Measurements from ENCODE around the gene MDK.
"Not testable (repeated sequence)": the region's sequence is repeated elsewhere in the genome, so short reads cannot be mapped to it uniquely, and the experiment has no call there.

MDK gene

DNA sequence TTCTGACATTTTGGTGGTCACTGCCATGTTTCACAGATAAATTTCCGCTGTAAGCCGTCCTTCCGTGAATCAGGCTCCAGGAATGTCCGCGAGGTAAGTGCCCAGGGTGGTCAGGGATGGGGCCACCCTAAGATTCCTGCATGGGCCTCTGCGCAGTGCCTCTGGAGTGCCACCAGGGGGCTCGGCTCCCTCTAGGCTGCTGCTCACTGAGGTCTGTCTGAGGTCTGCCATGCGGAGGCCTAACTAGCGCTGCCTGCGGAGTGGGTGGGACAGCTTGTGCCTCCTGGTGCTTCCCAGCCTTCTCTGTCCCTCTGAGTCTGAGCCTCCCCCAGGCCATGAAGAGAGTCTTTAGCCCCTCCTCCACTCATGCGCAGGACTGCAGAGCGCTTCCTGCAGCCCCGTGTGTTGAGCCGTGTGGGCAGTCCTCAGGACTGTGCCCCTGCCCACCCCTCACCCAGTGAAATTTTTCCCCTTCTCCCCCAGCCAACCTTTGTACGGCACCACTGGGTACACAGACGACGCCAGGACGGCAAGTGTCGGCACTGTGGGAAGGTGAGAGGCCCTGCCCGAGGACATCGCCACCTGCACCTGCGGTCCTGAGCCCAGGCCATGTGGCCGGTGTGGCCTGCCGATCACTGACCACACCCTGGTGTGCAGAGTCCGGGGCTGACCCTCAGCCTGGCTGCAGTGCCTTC is 11.9 kb upstream of the MDK start:
- DNase-seq, result peak; percentile 30

DNA sequence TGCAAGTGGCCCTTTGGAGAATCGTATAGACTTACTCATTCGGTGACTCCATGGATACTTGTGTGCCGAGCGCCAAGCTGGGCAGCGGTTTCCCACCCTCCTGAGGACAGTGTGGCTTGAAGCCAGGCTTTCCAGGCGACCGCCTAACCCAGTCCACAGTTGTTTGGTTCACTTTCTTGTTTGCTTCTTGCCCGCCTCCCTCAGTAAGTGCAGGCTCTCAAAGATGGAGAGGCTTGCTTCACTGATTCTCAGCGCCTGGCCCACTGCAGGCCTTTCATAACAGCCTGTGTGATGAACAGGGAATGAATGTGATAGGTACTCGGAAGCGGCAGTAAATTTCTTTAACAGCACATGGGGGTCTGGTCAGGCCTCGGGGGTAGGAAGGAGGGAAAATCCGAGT is 11.2 kb upstream of the MDK start:
- DNase-seq, result no peak

DNA sequence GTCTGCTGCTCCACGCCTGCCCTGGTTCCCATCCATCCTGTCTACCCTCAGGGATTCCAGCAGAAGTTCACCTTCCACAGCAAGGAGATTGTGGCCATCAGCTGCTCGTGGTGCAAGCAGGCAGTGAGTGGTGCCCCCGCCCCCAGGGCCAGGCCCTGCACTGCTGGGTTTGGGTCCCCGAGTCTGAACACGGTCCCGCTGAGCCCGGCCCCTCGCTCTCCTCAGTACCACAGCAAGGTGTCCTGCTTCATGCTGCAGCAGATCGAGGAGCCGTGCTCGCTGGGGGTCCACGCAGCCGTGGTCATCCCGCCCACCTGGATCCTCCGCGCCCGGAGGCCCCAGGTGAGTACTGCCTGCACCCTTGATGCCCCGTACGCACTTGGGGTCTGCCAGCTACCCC is 10.2 kb upstream of the MDK start:
- DNase-seq, result not testable (repeated sequence)

DNA sequence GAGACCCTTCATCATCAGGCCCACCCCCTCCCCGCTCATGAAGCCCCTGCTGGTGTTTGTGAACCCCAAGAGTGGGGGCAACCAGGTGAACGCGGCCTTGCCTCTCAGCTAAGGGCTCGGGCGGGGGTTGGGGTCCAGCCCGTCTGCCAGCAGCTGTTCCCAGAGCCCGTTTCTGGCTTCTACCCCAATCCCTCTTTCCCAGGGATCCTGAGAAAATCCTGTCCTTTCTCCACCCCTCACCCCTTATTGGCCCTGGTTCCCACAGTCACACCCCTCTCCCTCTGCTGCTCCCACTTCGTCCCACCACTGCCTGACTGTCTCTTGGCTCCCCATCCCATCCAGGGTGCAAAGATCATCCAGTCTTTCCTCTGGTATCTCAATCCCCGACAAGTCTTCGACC is 9.4 kb upstream of the MDK start:
- DNase-seq, result no peak

DNA sequence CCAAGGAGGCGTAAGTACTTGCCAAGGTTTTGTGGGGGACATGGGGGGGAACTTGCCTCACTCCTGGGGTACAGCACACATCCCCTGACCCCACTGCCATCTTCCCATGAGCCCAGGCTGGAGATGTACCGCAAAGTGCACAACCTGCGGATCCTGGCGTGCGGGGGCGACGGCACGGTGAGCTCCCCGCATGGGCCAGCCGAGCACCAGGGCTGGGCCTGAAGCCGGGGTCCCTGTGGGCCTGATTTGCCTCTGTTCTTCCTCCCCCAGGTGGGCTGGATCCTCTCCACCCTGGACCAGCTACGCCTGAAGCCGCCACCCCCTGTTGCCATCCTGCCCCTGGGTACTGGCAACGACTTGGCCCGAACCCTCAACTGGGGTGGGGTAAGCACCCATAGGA is 9.0 kb upstream of the MDK start:
- not testable (repeated sequence) for DNase-seq

DNA sequence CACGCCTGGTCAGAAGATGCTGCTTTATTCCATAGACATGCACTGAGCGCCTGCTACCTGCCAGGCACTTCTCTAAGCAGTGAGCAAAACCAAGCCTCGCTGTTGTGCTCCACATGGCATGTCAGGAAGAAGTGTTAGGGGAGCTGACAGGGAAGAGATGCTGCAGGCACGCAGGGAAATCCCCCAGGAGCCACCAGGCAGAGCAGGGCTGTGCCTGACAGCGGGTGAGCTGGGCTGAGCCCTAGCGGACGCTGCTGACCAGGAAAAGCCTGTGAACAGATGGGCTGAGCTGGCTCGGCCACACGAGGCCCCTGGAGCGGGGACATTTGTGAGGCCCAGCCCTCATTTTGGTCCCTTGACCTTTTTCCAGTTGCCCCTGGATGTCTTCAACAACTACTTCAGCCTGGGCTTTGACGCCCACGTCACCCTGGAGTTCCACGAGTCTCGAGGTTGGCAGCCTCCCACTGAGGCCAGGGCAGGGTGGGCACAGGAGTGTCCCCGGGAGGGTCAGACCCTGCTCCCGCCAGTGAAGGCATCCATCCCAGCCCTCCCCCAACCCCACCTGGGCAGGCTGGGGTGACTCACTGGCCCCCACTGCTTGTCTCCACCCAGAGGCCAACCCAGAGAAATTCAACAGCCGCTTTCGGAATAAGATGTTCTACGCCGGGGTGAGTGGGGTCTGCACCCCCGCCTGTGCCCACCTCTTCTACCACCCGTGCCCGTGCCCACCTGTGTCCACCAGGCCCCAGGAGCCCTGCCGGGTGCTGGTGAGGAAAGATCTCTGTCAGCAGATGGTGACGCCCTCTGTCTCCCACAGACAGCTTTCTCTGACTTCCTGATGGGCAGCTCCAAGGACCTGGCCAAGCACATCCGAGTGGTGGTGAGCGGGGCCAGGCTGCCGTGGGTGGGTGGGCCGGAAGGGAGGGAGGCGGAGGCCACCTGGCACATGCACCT is 7.4 kb upstream of the MDK start:
- DNase-seq, result no peak

DNA sequence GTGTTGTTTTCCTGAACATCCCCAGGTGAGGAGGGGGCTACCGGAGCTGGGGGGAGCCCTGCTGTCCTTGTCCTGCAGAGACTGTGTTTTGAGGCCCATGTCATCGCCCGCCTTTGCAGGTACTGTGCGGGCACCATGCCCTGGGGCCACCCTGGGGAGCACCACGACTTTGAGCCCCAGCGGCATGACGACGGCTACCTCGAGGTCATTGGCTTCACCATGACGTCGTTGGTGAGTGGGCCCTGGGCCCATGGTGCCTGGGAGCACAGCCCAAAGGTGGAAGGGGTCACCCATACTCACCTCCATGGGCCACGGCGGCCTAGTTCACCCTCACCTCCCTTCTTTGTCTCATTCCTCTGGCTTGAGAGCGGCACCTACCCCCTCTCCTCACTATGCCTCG is 6.7 kb upstream of the MDK start:
- DNase-seq, result no peak

DNA sequence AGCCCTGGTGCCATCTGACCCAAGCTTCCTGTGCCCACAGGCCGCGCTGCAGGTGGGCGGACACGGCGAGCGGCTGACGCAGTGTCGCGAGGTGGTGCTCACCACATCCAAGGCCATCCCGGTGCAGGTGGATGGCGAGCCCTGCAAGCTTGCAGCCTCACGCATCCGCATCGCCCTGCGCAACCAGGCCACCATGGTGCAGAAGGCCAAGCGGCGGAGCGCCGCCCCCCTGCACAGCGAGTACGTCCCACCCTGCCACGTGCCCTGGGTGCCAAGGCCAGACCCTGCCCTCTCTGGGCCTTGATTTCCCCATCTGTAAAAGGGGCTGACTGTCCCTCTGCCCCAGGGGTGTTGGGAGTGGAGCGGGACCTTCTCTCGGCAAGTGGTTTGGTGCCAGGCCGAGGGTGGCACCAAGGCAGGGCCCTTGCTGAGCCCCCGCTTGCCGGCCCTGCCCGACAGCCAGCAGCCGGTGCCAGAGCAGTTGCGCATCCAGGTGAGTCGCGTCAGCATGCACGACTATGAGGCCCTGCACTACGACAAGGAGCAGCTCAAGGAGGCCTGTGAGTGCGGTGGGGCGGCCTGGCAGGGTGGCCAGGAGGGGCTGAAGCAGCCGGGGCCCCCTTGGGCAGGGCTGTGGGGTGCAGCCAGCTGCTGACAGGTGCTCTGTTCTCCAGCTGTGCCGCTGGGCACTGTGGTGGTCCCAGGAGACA is 5.9 kb upstream of the MDK start:
- no peak for DNase-seq

DNA sequence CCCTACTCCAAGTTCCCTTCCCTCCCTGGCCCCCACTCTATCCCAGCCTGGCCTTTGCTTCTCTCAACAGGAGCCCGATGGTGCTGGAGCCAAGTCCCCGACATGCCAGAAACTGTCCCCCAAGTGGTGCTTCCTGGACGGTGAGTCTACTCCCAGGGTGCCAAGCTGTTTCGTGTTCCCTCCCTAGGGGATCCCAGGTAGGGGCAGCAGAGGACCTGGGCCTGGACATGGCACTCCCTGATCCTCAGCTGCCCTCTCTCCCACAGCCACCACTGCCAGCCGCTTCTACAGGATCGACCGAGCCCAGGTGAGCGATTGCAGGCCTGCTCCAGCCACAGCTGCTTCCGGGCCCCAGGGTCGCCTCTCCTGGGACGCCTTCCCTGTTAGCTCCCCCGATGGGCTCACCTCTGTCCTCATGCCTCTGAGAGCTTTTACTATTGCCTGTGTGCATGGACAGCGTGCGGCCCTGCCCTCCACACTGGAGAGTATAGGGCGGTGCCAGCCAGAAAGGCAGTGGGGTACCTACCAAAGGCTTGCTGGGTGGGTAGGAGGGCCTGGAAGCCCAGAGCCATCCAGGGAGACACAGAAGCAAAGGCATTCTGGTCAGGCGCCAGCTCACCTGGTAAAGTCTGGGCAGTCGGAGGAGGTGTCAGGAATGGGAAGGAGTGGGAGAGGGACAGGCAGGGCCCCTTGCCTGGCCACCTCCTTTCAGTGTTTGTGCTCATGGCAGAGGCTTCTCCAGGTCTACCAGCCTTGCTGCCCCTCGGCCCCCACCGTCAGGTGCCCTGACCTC is 5.0 kb upstream of the MDK start:
- DNase-seq, result no peak

DNA sequence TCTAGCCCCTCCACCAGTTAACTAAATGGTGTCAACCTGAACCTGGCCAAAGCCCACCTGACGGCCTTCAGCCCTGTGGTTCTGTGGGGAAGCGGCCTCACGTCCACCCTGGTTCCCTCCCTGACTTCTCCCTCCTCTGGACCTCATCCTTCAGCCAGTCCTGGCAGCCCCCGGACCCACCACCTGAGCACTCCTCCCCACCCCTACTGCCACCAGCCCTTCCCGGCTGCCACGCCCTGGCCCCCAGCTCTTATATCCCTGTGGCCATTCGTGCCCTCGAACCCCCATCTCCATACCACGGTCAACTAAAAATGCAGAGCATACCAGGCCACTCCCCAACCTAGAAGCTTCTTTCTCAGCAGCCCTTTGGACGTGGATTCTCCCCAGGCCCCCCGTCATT is 4.2 kb upstream of the MDK start:
- DNase-seq, result no peak

DNA sequence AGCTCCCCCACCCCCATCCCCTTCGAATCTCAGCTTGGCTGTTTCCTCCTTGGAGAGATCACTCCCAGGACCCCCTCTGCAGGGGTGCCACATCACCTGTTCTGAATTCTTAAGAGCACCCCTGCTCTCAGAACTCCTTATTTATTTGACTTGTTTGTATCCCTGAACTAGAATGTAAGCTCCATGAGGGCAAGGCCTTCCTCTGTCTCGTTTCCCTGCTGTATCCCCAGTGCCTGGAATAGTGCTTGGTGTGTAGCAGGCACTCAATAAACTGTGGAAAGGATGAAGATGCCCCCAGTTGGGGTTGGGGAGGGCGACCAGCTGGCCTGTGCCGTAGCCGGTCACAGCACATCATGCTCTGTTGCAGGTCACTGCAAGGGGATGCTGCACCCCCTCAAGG is 3.6 kb upstream of the MDK start:
- no peak for DNase-seq

DNA sequence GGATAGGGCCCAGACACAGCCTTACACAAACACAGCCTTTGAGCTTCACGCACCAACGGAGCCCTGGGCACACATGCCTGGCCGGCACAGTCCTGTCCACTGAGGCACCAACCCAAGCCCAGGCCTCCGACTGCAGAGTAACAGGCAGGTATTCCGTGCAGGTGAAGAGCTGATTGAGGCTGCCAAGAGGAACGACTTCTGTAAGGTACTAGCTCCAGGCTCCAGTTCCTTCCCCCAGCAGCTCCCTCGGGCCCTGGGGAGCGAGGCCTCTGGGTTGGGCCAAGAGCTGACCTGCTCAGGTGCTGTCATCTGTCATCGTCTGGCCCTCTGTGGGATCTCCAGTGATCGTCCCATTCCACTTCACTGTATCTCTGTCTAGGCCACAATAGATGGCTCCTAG is 3.2 kb upstream of the MDK start:
- no peak for DNase-seq

DNA sequence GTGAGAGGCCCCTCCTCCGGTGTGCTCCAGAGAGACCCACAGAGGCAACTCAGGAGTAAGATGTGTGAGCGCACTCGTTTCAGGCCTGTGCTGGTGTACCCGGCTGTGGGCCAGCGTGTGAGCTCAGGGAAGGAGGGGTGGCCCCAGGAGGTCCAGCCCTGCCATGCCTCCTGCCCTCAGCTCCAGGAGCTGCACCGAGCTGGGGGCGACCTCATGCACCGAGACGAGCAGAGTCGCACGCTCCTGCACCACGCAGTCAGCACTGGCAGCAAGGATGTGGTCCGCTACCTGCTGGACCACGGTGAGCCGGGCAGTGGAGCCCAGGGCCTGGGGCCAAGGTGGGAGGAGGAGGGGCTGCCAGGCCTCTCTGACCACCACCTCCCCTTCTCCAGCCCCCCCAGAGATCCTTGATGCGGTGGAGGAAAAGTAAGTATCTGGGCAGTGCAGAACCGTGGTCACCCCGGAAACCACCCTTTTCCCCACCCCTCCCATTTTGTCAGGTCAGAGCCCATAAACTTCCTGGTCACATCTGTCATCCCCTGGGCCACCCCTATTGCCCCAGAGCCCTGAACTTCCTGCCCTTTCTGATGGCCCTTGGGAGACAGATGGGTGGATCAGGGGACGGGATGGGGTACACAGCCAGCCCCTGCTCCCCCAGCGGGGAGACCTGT is 2.5 kb upstream of the MDK start:
- no peak for DNase-seq

DNA sequence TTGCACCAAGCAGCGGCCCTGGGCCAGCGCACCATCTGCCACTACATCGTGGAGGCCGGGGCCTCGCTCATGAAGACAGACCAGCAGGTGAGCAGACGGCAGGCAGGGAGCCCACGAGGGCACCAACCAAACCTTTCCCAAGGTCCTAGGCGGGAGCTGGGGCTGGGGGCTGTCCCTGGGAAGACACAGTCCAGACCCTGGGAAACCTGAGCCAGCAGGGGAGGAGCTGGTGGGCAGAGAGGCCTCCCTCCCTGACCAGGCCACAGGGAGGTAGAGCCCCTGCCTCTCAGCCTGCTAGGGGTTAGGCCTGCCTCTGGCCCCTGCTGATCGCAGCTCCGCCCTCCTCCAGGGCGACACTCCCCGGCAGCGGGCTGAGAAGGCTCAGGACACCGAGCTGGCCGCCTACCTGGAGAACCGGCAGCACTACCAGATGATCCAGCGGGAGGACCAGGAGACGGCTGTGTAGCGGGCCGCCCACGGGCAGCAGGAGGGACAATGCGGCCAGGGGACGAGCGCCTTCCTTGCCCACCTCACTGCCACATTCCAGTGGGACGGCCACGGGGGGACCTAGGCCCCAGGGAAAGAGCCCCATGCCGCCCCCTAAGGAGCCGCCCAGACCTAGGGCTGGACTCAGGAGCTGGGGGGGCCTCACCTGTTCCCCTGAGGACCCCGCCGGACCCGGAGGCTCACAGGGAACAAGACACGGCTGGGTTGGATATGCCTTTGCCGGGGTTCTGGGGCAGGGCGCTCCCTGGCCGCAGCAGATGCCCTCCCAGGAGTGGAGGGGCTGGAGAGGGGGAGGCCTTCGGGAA is 1.8 kb upstream of the MDK start:
- DNase-seq, result not testable (repeated sequence)

DNA sequence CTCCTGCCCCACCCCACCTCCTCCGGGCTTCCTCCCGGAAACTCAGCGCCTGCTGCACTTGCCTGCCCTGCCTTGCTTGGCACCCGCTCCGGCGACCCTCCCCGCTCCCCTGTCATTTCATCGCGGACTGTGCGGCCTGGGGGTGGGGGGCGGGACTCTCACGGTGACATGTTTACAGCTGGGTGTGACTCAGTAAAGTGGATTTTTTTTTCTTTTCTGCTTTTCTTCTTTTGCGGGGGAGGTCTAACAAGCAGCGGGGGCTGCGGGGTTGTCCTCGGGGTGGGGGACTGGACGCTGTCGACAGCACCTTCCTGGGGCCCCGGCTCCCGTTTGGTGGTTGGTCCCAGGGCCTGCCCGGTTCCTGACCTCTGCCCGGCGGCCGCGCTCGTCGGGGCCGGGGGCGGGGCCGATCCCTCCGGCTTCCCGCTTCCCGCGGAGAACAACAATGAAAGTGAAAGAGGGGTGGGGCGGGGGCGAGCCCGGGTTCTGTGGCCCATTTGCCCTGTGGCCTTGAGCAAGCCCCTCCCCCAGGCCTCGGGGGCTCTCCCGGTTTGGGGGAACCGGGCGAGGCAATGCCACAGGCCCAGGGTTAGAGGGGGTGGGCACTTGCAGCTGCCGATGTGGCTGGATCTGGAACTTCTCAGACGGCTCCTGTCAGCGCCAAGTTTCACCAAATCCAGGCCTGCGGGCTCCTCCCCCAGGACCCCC is 975 bp upstream of the MDK start:
- no peak for DNase-seq

DNA sequence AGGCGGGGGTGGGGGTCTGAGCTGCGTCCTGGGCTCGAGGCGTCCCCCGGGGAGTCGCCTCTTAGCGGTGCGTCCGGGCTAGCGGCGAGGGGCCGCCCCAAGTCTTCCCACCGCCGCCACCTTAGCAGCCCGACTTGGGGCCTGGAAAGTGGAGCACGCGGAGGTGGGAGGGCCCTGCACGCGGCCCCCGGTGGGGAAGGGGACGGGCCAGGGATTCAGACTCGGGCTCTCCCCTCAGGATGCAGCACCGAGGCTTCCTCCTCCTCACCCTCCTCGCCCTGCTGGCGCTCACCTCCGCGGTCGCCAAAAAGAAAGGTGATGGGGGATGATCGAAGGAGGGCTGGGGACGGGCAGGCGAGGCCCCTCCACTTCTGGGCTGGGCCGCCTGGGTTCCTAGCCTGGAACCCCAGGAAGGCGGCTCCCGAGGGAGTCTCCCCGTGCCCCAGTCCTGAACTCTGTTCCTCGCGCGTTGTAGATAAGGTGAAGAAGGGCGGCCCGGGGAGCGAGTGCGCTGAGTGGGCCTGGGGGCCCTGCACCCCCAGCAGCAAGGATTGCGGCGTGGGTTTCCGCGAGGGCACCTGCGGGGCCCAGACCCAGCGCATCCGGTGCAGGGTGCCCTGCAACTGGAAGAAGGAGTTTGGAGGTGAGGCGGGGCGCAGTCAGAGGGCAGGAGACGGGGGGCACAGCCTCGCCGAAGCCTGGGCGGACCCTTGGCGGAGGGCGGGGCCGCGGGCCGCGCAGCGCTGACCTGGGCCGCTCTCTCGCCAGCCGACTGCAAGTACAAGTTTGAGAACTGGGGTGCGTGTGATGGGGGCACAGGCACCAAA is 563 bp downstream of the MDK start:
- no peak for DNase-seq

DNA sequence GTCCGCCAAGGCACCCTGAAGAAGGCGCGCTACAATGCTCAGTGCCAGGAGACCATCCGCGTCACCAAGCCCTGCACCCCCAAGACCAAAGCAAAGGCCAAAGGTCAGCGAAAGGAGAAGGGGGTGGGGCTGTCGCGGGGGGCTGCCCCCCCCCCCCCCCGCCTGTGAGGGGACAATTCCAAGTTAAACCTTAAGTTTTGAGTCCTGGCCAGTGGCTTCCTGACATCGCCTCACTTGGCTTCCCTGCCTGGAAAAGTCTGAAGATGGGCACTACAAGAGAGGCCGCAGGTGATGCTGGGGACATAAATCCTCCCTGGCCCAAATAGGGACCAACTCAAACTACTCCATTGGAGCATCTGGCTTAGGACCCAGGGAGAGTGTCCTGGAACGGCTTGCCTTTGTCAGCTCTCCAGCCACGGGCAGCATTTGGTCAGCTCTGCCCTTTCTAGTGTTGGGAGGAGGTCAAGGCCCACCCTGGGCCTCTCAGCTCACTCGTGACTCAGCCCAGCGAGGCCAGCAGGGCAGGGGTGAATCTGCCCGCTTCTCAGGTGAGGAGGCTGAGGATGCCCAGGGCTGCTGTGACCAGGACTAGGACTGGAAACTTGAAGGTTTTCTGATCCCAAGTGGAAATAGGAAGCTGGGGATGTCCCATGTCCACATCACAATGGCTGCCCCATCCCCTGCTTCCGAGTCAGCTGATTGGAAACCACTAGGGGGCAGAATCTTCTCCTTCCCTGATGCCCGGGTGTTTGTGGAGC is 1.4 kb downstream of the MDK start:
- no peak for DNase-seq

DNA sequence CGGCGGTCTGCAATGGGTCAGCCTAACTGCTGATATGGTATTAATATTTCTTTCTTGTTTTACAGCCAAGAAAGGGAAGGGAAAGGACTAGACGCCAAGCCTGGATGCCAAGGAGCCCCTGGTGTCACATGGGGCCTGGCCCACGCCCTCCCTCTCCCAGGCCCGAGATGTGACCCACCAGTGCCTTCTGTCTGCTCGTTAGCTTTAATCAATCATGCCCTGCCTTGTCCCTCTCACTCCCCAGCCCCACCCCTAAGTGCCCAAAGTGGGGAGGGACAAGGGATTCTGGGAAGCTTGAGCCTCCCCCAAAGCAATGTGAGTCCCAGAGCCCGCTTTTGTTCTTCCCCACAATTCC is 1.9 kb downstream of the MDK start:
- DNase-seq, result no peak
